Psoas muscle (tissue), 8 donors: ENCODE measurements around the gene TTC6. TPM values are rescaled to one million over a fixed set of nuclear protein-coding genes. Genes with fewer than 3 reads are reported as not detected.
A peak's percentile ranks its signal among the peaks of the same experiment; 100 is the strongest.

Source experiments
- ATAC-seq, 4 donors: fragments of 200-7000 bp; cut with Tn5 transposase; one replicate each; pipeline ENCODE4 v1.9.1; 2020; ENCODE audit warnings: moderate library complexity in 3 of 4, mild to moderate bottlenecking in 2 of 4
- DNase-seq, 2 donors: peaks; one replicate each; pipeline ENCODE4 v3.0.0-alpha.2; 2020
- H3K27ac ChIP-seq: fragments of 200-600 bp; one replicate; pipeline ENCODE4 v1.8.0; 2022
- H3K27me3 ChIP-seq, 3 donors: fragments of 200-600 bp in 1 of 3; one replicate each; pipeline versions ENCODE4 v1.6.1 to v1.8.0; 2013 to 2022; ENCODE audit warnings: low read length in 2 of 3, mild to moderate bottlenecking in 2 of 3, moderate library complexity in 1 of 3; ENCODE audit not compliant: insufficient read depth in 3 of 3
- H3K36me3 ChIP-seq, 2 donors: fragments of 200-600 bp in 1 of 2; one replicate each; pipeline versions ENCODE4 v1.6.1 to v1.8.0; 2013 to 2022; ENCODE audit warnings: low read depth in 1 of 2, mild to moderate bottlenecking in 1 of 2, moderate library complexity in 1 of 2; ENCODE audit not compliant: insufficient read depth in 1 of 2
- H3K4me1 ChIP-seq: fragments of 200-600 bp; one replicate; pipeline ENCODE4 v1.8.0; 2022
- H3K4me3 ChIP-seq: fragments of 200-600 bp; one replicate; pipeline ENCODE4 v1.8.0; 2022; ENCODE audit warnings: mild to moderate bottlenecking
- H3K9me3 ChIP-seq: fragments of 200-600 bp; one replicate; pipeline ENCODE4 v1.8.0; 2022
- CTCF ChIP-seq: fragments of 200-600 bp; IDR thresholded peaks from one replicate; pipeline ENCODE4 v1.8.0; 2022; ENCODE audit warnings: antibody characterized with exemption
- WGBS, 3 donors: extraction: QIAGEN DNeasy Blood & Tissue Kit; methylation state at CpG; one replicate each; pipeline versions ENCODE4 v1.1.6 to v1.1.7; 2013; 5-methylcytosine and 5-hydroxymethylcytosine counted together
- intact Hi-C, 2 donors: fragments of 100-400 bp; cut with DNase I; formaldehyde crosslinking; loops; one replicate each; pipeline versions ENCODE4 v1.11.0 to v1.14.2; 2022
- polyA plus RNA-seq, 3 donors: library from polyadenylated mRNA; stranded (reverse); fragments of 200-250 nt; gene quantifications; one replicate each; pipeline ENCODE4 v1.2.3, GENCODE V29; 2013
- total RNA-seq, 4 donors: library from RNA; stranded (reverse); fragmentation: NEBNext Ultra II Directional in 2 of 4; extraction: Animal tissue kit (Norgen Biotek cat#: 25700) in 2 of 4; gene quantifications; one replicate each; pipeline versions ENCODE4 v1.2.1 to v1.2.4, GENCODE V29; 2021 to 2023
- donor health status: healthy with polysubstance abuse.
- donor health status: DM: no; HTN: no; CAD: no; lungs with moderate emphysema.
- donor health status: Bipolar disorder and iron deficiency.
- donor health status: healthy.
- donor health status: DM: yes; HTN: yes; CAD: no.
- donor health status: DM: no; HTN: no; CAD: no.
- donor health status: DM: no; HTN: no; CAD: no.
- donor health status: DM: yes; HTN: yes; CAD: no.

Gene TTC6
- total and polyA plus RNA-seq, 7 donors = not detected

- ATAC-seq (no peak), DNase-seq (no peak)
- Histone ChIP-seq H3K4me3 (peak overlapping the region; percentile 36), H3K27me3 (peaks cover 0 to 98% (median 67%) of the 10 kb centered on the region in 3 donors), H3K27ac (no peak overlapping the region), H3K36me3 (no peaks in the 10 kb centered on the region), H3K4me1 (peaks cover 27% of the 10 kb centered on the region), H3K9me3 (no peaks in the 10 kb centered on the region)
- WGBS, 3 donors = 2% methylated on average over 57 of the region's 57 CpGs
- TF ChIP-seq CTCF = no peak
- intact Hi-C loops = loop anchor here in 1 of 2 donors (10.0 kb wide), 1 partner anchor 355 kb away; no protein-coding TSS in a partner anchor
Measured at GRCh38 chr14:37599507-37600368, 4.3 kb downstream of the TTC6 start.

GRCh38 chr14:37600880-37601741 is 5.7 kb downstream of the TTC6 start:
- WGBS, 3 donors = 22 to 37% (median 33%) methylated on average over 4 of the region's 4 CpGs
- peaks cover 17% of the 10 kb centered on the region for H3K4me1 ChIP-seq
- no peaks in the 10 kb centered on the region for H3K36me3 ChIP-seq
- H3K27me3 ChIP-seq = peaks cover 0 to 96% (median 61%) of the 10 kb centered on the region in 3 donors
- no peak for TF ChIP-seq CTCF
- DNase-seq (no peak), ATAC-seq (no peak)
- H3K27ac ChIP-seq = no peak overlapping the region
- intact Hi-C loops = no loop called here
- no peak overlapping the region for H3K4me3 ChIP-seq
- no peaks in the 10 kb centered on the region for H3K9me3 ChIP-seq

- Histone ChIP-seq H3K27me3 (peaks cover 0 to 92% (median 59%) of the 10 kb centered on the region in 3 donors), H3K4me1 (peaks cover 17% of the 10 kb centered on the region), H3K4me3 (no peak overlapping the region), H3K36me3 (no peaks in the 10 kb centered on the region), H3K9me3 (no peaks in the 10 kb centered on the region), H3K27ac (no peak overlapping the region)
- ATAC-seq (no peak), DNase-seq (no peak)
- intact Hi-C loops = no loop called here
- TF ChIP-seq CTCF = no peak
- 8 to 12% (median 9%) methylated on average over 22 of the region's 22 CpGs for WGBS, 3 donors
Measured at GRCh38 chr14:37601865-37602264, 6.4 kb downstream of the TTC6 start.

GRCh38 chr14:37602605-37603453 is 7.4 kb downstream of the TTC6 start:
- intact Hi-C loops = no loop called here
- no peak for ATAC-seq
- no peak for DNase-seq
- 8 to 13% (median 10%) methylated on average over 24 of the region's 24 CpGs for WGBS, 3 donors
- no peak overlapping the region for H3K4me3 ChIP-seq
- no peaks in the 10 kb centered on the region for H3K36me3 ChIP-seq
- no peak for TF ChIP-seq CTCF
- peaks cover 0 to 83% (median 52%) of the 10 kb centered on the region in 3 donors for H3K27me3 ChIP-seq
- peaks cover 17% of the 10 kb centered on the region for H3K4me1 ChIP-seq
- no peak overlapping the region for H3K27ac ChIP-seq
- H3K9me3 ChIP-seq = no peaks in the 10 kb centered on the region
